Breast epithelium (tissue), 3 donors: ENCODE results near the gene PRR3.

Experiments
- CTCF ChIP-seq, 3 donors: fragments of 450-650 bp; IDR thresholded peaks; one replicate each; pipeline ENCODE4 v1.5.1; 2016 to 2017; ENCODE audit warnings: antibody characterized with exemption in 3 of 3, mild to moderate bottlenecking in 3 of 3, moderate library complexity in 3 of 3
- POLR2AphosphoS5 ChIP-seq, 3 donors: sonication (generic); formaldehyde crosslinking; IDR thresholded peaks; one replicate each; pipeline ENCODE4 v1.6.1; 2017; ENCODE audit warnings: antibody characterized with exemption in 3 of 3

- no peak for TF ChIP-seq CTCF (IDR thresholded peaks at IDR 0.05)
- TF ChIP-seq POLR2AphosphoS5 (IDR thresholded peaks at IDR 0.05), result no peak
These were observed 42.0 kb upstream of the PRR3 start for GRCh38 chr6:30515106-30515505.
